Ammon's horn (tissue), 1 donor: ENCODE results near the gene HSPB6.

Source experiments
- DNase-seq: peaks from one replicate; pipeline ENCODE4 v3.0.0-alpha.2; 2016; ENCODE audit warnings: low spot score

The HSPB6 gene

DNA sequence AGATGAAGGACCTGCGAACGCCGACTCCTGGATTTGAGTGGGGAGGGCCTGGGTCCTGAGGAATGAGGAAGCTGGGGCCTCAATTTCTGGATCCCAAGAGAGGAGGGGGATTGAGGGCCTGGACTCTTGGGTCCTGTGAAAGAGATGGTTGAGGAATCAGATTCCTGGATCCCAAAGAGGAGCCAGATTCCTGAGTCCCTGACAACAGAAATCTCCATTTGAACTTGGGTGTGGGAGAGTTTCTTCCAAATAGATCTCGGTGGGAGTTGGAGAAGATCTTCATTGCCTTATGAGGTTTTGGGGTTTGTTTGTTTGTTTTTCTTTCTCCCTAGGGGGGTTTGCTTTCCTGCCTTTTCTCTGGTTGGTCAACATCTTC, 10.8 kb downstream of the HSPB6 start:
- no peak for DNase-seq

DNA sequence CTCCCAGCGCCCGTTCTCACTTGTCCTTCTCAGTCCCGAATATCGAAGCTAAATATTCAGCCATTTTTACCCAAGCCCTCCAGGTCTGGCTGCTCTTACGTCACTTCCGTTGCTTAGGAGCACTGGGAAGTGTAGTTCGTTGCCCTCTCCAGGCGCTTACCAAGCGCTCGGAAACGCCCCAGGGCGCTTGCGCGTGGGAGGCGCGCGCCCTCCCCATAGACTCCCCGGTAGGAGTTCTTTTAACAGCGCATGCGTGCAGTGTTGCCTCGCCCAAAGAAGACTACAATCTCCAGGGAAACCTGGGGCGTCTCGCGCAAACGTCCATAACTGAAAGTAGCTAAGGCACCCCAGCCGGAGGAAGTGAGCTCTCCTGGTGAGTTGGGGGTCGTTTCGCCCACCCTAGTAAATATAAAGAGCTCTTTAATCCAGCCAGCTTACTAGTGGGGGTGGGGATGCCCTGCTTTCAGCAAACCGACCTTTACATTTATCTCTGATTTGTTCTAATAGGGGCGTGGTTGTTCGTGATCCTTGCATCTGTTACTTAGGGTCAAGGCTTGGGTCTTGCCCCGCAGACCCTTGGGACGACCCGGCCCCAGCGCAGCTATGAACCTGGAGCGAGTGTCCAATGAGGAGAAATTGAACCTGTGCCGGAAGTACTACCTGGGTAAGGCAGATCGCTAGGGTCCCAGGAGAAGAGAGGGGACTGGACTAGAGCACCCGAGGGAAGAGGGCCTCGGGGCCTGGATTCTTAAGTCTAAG, 11.3 kb downstream of the HSPB6 start, which contains the start of the genes PSENEN and U2AF1L4:
Gene PSENEN (plus strand): TSS at position 324 of the 759 bp plus-strand sequence. CDS start 280 bp downstream, at position 604.
Gene U2AF1L4 (minus strand): TSS at position 91 of the 759 bp plus-strand sequence. CDS start 27 bp downstream, at position 64.
- peak; percentile 99 for DNase-seq

DNA sequence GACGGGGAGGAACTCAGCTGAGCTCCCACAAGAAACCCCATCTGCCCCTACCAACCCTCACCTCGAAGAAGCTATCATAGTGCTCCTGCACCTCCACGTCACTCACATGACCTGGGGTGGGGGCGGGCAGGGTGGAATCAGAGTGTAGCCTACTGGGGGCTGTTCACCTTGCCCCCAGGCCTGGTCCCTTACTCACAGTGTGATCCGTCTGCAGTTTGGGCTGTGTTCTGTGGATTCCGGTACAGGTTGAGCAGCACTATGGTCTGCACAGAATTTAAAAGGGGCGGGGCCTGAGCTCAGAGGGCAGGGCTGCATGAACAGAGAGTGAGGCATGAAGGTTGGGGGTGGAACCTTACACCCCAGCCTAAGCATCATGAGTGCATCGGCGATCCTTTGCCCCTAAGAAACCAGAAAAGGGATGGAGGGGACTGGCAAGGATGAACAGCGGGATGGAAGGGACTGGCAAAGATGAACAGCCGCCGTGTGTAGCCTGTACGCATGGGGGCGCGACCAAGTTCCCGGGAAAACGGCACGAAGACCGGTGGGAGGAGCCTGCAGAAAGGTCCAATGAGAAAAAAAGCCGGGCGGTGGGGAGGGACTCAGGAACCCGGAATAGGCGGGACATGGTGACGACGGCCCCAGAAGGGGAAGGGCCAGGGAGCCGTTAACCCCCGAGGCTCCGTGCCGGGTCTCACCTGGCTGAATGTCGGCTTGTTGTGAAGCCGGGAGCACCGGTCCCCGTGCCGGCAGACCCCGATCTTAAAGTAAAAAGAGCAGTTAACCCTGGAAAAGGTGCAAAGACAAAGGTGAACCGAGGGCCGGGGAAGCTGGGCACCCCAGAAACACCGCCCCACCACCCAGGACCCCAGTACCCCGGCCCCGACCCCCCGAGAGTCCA, 12.2 kb downstream of the HSPB6 start:
- peak; percentile 97 for DNase-seq

DNA sequence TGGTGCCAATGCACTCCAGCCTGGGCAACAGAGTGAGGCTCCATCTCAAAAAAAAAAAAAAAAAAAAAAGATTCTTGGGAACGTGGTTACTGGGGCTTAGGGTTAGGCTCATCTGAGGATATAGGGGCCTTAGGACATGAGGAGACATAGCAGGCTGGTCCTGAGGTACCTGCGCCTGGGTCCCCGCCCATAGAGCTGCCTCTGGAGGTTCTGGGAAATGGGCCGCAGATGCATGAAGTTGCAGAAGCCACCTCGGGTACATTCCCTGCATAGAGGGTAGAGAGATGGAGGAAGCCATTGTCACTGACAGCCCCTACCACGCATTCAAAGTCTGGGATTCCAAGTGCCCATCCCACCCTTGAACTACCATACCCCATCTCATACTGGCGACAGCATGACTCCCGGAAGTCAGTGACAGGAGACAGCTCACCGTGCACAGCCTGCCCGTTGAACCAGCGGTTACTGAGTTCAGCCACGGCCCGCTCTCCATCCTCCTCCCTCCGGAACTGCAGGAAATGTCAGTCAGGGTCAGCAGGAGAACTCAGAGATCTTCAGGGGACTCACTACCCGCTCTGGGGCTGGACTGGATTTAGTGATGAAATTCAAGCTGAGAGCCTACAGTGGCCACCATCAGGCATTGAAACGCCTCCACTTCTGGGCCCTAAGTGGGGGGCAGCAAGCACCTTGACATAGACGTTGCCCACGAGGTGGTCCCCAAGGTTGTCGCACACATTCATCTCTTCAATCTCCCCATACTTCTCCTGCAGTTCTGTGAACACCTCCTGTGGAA, 13.0 kb downstream of the HSPB6 start:
- DNase-seq = no peak

DNA sequence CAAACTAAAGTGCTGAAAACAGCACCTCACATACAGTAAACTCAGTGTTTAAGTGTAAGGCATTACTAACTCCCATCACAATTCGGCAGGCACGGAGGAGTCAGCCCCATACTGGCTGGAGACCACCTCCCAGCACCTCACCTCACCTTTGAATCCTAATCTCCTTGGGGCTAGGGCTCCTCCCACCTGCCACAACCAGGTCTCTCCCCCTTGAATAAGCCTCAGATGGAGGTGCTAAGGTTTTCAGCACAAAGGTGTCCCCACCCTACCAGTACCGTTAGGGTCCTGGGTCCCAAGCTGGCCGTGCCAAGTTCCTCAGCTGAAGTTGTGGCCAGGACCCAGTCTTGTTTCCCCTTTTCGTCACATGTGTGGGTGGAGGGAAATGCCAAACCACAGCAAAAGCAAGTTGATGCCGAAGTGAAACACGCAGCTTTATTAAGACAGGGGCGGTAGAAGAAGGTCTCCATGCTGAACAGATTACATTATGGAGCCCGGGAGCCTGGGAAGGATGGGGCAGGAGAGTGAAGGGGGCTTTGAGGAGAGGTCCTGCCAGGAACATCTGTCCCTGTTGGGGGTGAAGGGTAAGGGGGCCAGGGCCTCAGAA, 14.6 kb downstream of the HSPB6 start, which contains the start of gene IGFLR1:
Gene IGFLR1 (minus strand): TSS at position 332 of the 604 bp plus-strand sequence. CDS start 1,272 bp downstream, outside the sequence.
- peak; percentile 70 for DNase-seq

DNA sequence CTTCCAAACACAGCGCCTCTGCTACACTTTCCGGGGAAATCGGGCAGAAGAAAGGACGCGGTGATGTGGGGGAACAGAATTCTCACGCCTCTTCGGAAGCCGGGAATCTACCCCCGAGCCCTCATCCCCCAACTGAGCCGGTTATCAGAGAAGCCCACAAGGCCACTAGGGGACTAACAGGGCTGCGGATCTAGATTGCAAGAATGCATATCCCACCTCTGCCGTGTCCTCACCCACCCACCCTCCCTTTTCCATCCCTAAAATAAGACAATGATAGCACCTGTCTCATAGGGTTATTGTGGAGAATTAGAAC, 15.7 kb downstream of the HSPB6 start:
- no peak for DNase-seq

DNA sequence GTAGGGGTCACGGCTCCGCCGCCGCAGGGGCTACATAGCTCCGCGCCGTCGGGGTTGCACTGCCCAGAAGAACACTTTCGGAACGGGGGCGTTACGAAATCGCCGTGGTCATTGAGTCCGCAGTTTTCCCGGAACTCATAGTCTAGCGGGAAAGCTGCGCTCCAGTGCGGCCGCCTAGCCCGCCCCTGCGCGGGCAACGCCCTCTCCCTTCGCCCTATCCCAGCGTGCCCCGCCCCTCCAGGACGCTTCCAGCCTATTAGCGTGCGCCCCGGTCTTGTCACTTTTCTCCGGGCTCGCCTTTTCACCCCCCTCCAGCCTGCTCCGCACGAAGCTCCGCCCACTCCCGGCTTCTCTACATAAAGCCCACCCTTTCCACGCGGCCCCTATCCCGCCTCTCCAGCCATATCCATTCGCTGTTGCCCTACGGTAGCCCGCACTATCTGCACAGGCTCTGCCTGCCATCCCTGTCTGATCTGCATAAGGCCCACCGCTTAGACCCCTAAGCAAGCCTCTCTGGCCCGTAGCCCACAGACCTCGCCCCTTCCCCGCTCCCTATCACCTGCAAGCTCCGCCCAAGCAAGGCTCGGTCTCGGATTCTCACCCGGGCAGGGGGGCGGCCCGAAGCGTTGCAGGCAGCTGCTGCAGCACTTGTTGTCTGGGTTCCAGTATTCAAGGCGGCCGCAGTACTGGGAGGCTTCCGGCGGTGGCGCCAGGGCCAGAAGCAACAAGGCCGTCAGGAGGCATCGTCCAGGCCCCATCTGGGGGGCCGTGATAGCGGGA, 16.2 kb downstream of the HSPB6 start:
- DNase-seq = peak; percentile 99

DNA sequence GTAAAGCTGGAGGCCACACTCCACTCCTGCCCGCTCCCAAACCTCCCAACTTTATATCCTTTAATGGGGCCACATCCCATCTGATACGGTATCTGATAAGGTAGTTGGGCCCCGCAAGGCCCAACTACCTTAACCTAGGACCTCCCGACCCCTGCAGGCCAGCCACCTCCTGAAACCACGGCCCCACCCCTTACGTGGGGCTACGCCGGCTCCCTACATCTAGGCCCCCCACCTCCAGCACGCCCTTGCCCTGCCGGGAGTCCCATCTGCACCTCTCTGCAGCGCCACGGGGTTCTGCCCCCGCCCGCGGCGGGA, 16.8 kb downstream of the HSPB6 start:
- no peak for DNase-seq

DNA sequence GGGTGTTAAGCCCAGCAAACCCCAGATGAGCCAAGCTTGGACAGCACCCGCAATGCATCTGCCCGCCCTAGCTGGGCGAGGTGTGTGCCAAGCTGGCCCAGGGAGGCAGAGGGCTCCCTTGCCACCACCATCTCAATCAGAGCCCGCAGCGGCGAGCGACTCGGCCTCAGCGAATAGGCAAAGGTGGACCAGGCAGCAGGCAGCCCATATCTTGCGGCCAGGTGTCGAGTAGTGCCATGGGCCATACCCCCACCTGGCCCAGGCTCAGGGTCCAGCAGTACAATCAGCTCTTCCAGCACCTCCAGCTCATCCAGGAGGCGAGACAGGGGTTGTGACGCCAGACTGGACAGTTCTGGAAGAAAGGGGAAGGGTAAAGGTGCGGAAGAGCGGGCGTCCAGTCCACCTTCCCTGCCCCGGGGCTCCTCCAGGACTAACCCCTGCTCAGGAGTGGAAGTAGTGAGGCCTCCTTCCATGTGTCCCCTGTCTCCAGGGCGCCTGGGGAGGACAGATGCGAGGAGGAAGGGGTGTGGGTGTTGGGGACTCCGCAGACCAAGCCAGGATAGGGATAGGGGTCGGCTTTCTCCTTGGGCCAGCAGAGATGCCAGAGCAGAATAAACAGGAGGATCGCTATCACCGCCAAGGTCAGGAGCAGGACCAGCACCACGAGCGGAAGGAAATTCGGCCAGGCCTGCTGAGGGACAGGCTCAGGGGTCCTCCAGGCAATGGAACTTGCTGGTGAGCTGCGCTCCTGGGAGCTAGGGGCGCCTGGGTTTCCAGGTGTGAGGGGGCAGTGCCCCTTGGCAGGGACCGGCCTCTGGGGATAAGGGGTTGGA, 17.3 kb downstream of the HSPB6 start:
- no peak for DNase-seq

DNA sequence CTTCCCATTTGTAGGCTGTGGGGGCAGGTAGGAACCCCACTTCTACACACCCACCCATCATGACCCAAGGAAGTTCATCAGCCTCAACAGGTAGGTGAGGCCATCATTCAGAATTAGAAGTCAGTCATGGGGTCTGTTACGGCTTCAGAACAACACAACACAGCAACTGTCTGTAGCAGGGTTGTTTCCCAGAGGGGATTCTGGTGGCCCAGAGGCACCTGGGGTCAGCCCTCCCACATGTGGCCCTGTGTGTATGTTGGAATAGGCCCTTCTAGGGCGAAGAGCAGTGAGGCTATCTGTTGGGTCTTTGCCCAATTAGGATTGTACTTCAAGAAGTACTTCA, 18.0 kb downstream of the HSPB6 start:
- no peak for DNase-seq

DNA sequence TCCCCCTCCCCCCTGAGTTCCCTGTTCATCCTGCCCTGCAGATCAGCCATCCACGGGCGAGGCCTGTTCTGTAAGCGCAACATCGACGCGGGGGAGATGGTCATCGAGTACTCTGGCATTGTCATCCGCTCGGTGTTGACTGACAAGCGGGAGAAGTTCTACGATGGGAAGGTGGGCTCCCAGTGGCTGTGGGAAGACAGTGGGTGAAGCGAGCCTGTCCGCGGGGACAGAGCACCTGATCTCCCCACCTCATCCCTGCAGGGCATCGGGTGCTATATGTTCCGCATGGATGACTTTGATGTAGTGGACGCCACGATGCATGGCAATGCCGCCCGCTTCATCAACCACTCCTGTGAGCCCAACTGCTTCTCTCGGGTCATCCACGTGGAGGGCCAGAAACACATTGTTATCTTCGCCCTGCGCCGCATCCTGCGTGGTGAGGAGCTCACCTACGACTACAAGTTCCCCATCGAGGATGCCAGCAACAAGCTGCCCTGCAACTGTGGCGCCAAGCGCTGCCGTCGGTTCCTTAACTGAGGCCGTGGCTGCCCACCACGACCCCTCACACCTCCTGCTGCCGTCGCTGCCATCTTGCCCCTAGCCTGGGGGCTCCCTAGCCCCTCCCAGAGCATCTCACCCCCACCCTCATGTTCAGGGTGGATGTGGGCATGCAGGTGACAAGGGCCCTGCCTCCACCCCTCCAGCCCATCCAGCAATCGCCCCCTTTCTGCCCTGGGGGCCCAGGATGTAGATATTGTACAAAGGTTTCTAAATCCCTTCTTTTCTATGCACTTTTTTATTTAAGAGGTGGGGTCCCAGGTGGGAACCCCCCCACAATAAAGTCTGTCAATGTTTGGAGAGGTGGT, 18.6 kb downstream of the HSPB6 start:
- DNase-seq = no peak

DNA sequence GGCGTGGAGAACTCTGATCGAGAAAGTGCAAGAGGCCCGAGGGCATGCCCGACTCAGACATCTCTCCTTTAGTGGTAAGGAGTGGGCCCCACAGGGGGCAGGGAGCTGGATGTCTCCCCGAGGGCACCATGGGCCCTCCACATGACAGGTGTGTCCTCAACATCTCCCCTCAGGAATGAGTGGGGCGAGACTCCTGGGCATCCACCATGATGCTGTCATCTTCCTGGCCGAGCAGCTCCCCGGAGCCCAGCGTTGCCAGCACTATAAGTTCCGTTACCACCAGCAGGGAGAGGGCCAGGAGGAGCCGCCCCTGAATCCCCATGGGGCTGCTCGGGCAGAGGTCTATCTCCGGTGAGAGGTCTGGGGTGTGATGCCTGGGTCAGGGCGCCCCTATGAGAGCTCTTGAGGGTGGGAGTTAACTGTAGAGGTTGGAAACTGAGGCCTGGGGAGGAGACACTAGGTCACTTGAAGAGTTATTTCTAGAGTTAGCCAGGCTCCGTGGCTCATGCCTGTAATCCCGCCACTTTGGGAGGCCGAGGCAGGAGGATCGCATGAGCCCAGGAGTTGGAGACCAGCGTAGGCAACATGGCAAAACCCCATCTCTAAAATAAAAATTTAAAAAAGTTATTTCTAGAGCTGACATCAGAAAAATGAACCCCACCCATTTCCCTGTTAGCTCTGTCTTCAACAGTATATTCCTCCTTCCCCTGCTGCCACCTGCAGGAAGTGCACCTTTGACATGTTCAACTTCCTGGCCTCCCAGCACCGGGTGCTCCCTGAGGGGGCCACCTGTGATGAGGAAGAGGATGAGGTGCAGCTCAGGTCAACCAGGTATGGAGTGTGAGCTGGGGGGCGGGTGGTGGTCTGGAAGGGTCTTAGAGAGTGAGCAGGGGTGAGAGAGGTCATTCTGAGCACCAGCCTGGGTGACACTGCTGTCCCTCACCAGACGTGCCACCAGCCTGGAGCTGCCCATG, 19.6 kb downstream of the HSPB6 start:
- no peak for DNase-seq

DNA sequence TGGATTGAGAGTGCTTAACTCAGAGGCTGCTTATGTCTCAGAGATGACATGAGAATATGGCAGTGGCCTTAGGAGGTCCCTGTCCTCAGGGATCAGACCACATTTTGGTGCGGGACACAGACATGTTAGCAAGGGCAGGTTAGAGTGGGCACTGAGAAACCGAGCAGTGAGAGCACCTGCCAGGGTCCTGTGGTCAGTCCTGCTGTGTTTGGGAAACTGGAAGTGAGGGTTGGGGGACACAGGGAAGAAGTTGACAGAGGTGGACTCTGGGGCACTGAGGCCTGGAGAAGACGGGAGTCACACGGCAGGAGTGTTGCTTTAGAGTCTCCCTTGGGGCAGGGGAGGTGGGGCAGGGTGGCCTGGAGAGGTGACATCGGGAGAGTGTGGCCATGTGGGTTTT, 21.9 kb downstream of the HSPB6 start:
- DNase-seq = no peak

DNA sequence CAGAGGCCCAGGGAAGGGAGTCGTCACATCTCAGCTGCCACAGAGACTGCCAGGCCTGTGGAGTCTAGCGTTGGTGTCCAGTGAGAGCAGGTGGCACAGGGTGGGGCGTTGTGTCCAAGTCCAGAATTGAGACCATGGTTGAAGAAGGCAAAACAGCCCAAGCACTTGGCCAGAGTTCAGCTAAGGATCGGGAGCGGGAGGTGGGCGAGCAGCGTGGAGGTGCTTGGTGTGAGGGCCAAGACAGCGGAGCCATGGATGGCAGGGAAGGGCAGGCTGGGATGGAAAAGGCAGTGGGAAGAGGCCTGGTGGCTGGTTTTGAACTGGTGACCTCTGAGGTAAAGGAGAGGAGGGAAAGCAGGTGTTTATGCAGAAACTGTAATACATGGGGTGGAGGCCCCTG, 22.6 kb downstream of the HSPB6 start:
- DNase-seq = no peak

DNA sequence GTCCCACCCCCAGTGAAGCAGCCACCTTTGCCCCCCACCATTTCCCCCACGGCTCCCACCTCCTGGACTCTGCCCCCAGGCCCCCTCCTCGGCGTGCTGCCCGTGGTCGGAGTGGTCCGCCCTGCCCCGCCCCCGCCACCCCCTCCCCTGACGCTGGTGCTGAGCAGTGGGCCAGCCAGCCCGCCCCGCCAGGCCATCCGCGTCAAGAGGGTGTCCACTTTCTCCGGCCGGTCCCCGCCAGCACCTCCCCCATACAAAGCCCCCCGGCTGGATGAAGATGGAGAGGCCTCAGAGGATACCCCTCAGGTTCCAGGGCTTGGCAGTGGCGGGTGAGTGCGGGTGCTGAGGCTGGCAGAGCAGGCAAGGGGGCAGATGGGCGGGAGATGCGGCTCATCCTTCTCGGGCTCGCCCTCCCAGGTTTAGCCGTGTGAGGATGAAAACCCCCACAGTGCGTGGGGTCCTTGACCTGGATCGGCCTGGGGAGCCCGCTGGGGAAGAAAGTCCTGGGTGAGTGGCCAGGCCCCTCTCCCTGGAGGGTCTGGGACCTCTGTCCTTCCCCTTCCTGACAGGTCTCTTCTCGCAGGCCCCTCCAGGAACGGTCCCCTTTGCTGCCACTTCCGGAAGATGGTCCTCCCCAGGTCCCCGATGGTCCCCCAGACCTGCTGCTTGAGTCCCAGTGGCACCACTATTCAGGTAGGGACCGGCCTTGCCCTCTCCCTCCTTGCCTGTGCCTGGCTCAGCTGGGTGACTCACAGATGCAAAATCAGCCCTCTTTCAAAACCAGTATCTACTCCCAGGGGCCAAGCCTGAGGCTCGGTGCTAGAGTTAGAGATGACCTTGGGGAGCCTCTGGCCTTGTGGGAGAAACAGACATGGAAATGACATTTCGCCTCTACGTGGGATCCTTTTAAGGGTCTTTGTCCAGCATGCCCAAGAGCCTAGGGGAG, 23.4 kb downstream of the HSPB6 start:
- no peak for DNase-seq

DNA sequence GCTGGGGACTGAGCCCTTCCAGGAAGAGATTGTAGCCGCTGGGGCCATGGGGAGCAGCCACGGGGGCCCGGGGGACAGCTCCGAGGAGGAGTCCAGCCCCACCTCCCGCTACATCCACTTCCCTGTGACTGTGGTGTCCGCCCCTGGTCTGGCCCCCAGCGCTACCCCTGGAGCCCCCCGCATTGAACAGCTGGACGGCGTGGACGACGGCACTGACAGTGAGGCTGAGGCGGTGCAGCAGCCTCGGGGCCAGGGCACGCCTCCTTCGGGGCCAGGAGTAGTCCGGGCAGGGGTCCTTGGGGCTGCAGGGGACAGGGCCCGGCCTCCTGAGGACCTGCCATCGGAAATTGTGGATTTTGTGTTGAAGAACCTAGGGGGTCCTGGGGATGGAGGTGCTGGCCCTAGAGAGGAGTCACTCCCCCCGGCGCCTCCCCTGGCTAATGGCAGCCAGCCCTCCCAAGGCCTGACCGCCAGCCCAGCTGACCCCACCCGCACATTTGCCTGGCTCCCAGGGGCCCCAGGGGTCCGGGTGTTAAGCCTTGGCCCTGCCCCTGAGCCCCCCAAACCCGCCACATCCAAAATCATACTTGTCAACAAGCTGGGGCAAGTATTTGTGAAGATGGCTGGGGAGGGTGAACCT, 24.2 kb downstream of the HSPB6 start:
- DNase-seq = no peak
